ENCODE measurements around the gene KANSL1.

The KANSL1 gene

GRCh38 chr17:46010597-46011186 is 182.5 kb downstream of the KANSL1 start:
- no peak overlapping the region for H3K27ac ChIP-seq (ENCODE audit: low read depth, low read length)
- H3K4me1 ChIP-seq (ENCODE audit: control insufficient read depth, low read length) = no peaks in the 10 kb centered on the region
- no peaks in the 10 kb centered on the region for H3K79me2 ChIP-seq (ENCODE audit: control insufficient read depth, low read length)
- H3F3A ChIP-seq (ENCODE audit: control insufficient read depth, insufficient read depth) = no peaks in the 10 kb centered on the region
- TF ChIP-seq CTCF (IDR thresholded peaks at IDR 0.05; ENCODE audit: low read depth, low read length, poor library complexity, severe bottlenecking) (no peak), EZH2phosphoT487 (IDR thresholded peaks at IDR 0.05; ENCODE audit: borderline replicate concordance, low read length) (no peak)
- no peaks in the 10 kb centered on the region for H3K9me3 ChIP-seq (ENCODE audit: control insufficient read depth, insufficient read depth, low read length)
- H3K4me3 ChIP-seq (ENCODE audit: low read length) = no peak overlapping the region
- H4K20me1 ChIP-seq (ENCODE audit: control insufficient read depth, insufficient read depth, low read depth, low read length) = no peaks in the 10 kb centered on the region
- H3K27me3 ChIP-seq (ENCODE audit: control insufficient read depth, low read length) = peaks cover 5% of the 10 kb centered on the region
- no peaks in the 10 kb centered on the region for H3K36me3 ChIP-seq (ENCODE audit: control insufficient read depth, low read length)
- no peaks in the 10 kb centered on the region for H3K9me2 ChIP-seq (replicated peaks; ENCODE audit: control insufficient read depth, low read length)
- no peak overlapping the region for H3K4me2 ChIP-seq (ENCODE audit: low read length)

GRCh38 chr17:46009681-46010596 is 183.3 kb downstream of the KANSL1 start:
- Histone ChIP-seq H3K36me3 (ENCODE audit: control insufficient read depth, low read length) (no peaks in the 10 kb centered on the region), H3K79me2 (ENCODE audit: control insufficient read depth, low read length) (no peaks in the 10 kb centered on the region), H3K4me2 (ENCODE audit: low read length) (no peak overlapping the region), H3K27ac (ENCODE audit: low read depth, low read length) (no peak overlapping the region), H3K9me2 (replicated peaks; ENCODE audit: control insufficient read depth, low read length) (no peaks in the 10 kb centered on the region), H4K20me1 (ENCODE audit: control insufficient read depth, insufficient read depth, low read depth, low read length) (no peaks in the 10 kb centered on the region), H3K9me3 (ENCODE audit: control insufficient read depth, insufficient read depth, low read length) (no peaks in the 10 kb centered on the region), H3K27me3 (ENCODE audit: control insufficient read depth, low read length) (peaks cover 5% of the 10 kb centered on the region), H3F3A (ENCODE audit: control insufficient read depth, insufficient read depth) (no peaks in the 10 kb centered on the region), H3K4me1 (ENCODE audit: control insufficient read depth, low read length) (no peaks in the 10 kb centered on the region), H3K4me3 (ENCODE audit: low read length) (no peak overlapping the region)
- TF ChIP-seq CTCF (IDR thresholded peaks at IDR 0.05; ENCODE audit: low read depth, low read length, poor library complexity, severe bottlenecking) (no peak), EZH2phosphoT487 (IDR thresholded peaks at IDR 0.05; ENCODE audit: borderline replicate concordance, low read length) (no peak)

DNA sequence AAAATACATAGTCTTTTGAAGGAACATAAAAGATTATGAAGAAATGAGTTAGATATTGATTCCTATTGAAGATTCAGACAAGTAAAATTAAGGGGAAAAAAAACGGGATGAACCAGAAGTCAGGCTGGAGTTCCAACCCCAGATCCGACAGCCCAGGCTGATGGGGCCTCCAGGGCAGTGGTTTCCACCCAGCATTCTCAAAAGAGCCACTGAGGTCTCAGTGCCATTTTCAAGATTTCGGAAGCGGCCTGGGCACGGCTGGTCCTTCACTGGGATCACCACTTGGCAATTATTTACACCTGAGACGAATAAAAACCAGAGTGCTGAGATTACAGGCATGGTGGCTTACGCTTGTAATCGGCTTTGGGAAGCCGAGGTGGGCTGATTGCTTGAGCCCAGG is 184.6 kb downstream of the KANSL1 start:
- H3K4me1 ChIP-seq (ENCODE audit: control insufficient read depth, low read length) = no peaks in the 10 kb centered on the region
- H3K4me3 ChIP-seq (ENCODE audit: low read length) = no peak overlapping the region
- no peaks in the 10 kb centered on the region for H3F3A ChIP-seq (ENCODE audit: control insufficient read depth, insufficient read depth)
- no peaks in the 10 kb centered on the region for H3K36me3 ChIP-seq (ENCODE audit: control insufficient read depth, low read length)
- no peak overlapping the region for H3K27ac ChIP-seq (ENCODE audit: low read depth, low read length)
- peaks cover 5% of the 10 kb centered on the region for H3K27me3 ChIP-seq (ENCODE audit: control insufficient read depth, low read length)
- no peaks in the 10 kb centered on the region for H4K20me1 ChIP-seq (ENCODE audit: control insufficient read depth, insufficient read depth, low read depth, low read length)
- H3K9me3 ChIP-seq (ENCODE audit: control insufficient read depth, insufficient read depth, low read length) = no peaks in the 10 kb centered on the region
- TF ChIP-seq CTCF (IDR thresholded peaks at IDR 0.05; ENCODE audit: low read depth, low read length, poor library complexity, severe bottlenecking) (no peak), EZH2phosphoT487 (IDR thresholded peaks at IDR 0.05; ENCODE audit: borderline replicate concordance, low read length) (no peak)
- H3K9me2 ChIP-seq (replicated peaks; ENCODE audit: control insufficient read depth, low read length) = no peaks in the 10 kb centered on the region
- no peak overlapping the region for H3K4me2 ChIP-seq (ENCODE audit: low read length)
- no peaks in the 10 kb centered on the region for H3K79me2 ChIP-seq (ENCODE audit: control insufficient read depth, low read length)

Measured in DOHH2 (cell line).